ENCODE measurements around the gene TULP3.
A peak's percentile ranks its signal among the peaks of the same experiment; 100 is the strongest.

The TULP3 gene

DNA sequence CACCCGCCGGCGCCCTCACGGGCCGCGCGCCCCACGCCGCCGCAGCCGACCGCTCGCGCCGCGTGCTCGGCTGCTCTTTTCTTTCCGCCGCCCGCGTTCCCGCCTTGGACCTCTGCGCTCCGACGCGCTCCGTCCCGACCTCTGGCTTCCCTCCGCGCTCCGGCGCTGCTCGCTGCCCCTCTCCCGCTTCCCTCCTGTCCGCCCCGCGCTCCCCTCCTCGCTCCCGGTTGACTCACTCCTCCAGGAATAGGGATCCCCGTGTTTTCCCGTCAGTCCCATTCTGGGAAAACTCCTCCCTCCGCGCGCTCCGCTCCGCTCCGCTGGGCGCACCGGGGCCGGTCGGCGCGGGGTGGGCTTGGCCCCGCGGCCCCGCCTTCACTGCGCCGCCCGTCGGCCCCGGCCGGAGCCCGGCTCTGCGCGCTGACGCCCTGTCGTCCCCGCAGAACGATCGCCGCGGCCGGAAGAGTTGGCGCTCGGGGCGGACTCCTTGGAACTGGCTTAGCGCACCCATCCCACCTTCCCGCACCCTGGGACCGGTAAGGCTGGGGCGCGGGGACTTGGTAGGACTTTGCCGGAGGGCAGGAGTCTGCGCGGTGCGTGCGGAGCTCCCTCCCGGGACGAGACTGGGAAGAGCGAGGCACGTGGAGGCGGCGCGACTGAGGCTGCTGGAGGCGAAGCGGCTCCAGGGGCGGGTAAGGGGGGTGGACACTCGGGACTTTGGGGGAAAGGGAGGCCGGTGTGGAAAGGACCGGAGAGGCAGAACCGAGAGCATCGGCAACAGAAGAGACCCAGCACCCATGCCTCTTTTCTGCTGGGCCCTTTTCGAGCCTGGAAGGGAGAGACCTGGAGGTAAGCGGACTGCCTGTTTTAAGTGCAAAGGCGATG is 69.1 kb downstream of the TULP3 start:
- H3K4me3 ChIP-seq (ENCODE audit: low read depth, low read length): peak overlapping the region; percentile 65
- TF ChIP-seq CTCF (IDR thresholded peaks at IDR 0.05; ENCODE audit: low read depth, low read length): no peak

GRCh38 chr12:2960390-2960956 is 69.8 kb downstream of the TULP3 start:
- H3K4me3 ChIP-seq (ENCODE audit: low read depth, low read length): peak overlapping the region; percentile 65
- no peak for TF ChIP-seq CTCF (IDR thresholded peaks at IDR 0.05; ENCODE audit: low read depth, low read length)

GRCh38 chr12:2960996-2961616 is 70.4 kb downstream of the TULP3 start:
- H3K4me3 ChIP-seq (ENCODE audit: low read depth, low read length): peak overlapping the region; percentile 65
- TF ChIP-seq CTCF (IDR thresholded peaks at IDR 0.05; ENCODE audit: low read depth, low read length): no peak

- H3K4me3 ChIP-seq (ENCODE audit: low read depth, low read length): no peak overlapping the region
- no peak for TF ChIP-seq CTCF (IDR thresholded peaks at IDR 0.05; ENCODE audit: low read depth, low read length)
These were observed 71.0 kb downstream of the TULP3 start for GRCh38 chr12:2961705-2962104.

GRCh38 chr12:2963154-2963759 is 72.6 kb downstream of the TULP3 start:
- H3K4me3 ChIP-seq (ENCODE audit: low read depth, low read length): no peak overlapping the region
- no peak for TF ChIP-seq CTCF (IDR thresholded peaks at IDR 0.05; ENCODE audit: low read depth, low read length)

GRCh38 chr12:2963760-2964292 is 73.1 kb downstream of the TULP3 start:
- no peak overlapping the region for H3K4me3 ChIP-seq (ENCODE audit: low read depth, low read length)
- no peak for TF ChIP-seq CTCF (IDR thresholded peaks at IDR 0.05; ENCODE audit: low read depth, low read length)
